Measurements from ENCODE around the gene MGAT3.

GRCh38 chr22:39472570-39473556 is 16.1 kb downstream of the MGAT3 start:
- no peak for TF ChIP-seq CTCF (IDR thresholded peaks at IDR 0.05; ENCODE audit: insufficient read depth, low read length, poor library complexity, severe bottlenecking)
- no peak for TF ChIP-seq EZH2phosphoT487 (conservative IDR thresholded peaks at IDR 0.05; ENCODE audit: low read length)

Measured in SU-DHL-6 (cell line).